ENCODE data around the gene CALCOCO2.

Gene CALCOCO2

GRCh38 chr17:48909783-48910182 is 78.9 kb downstream of the CALCOCO2 start:
- TF ChIP-seq, protein P1, sequence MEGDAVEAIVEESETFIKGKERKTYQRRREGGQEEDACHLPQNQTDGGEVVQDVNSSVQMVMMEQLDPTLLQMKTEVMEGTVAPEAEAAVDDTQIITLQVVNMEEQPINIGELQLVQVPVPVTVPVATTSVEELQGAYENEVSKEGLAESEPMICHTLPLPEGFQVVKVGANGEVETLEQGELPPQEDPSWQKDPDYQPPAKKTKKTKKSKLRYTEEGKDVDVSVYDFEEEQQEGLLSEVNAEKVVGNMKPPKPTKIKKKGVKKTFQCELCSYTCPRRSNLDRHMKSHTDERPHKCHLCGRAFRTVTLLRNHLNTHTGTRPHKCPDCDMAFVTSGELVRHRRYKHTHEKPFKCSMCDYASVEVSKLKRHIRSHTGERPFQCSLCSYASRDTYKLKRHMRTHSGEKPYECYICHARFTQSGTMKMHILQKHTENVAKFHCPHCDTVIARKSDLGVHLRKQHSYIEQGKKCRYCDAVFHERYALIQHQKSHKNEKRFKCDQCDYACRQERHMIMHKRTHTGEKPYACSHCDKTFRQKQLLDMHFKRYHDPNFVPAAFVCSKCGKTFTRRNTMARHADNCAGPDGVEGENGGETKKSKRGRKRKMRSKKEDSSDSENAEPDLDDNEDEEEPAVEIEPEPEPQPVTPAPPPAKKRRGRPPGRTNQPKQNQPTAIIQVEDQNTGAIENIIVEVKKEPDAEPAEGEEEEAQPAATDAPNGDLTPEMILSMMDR (IDR thresholded peaks at IDR 0.05; ENCODE audit: borderline replicate concordance, control extremely low read depth, extremely low read depth, insufficient read depth, missing control alignments): no peak
- in situ Hi-C loops (cut with MboI; ENCODE audit: low sequenced_read_pairs, unreplicated experiment): no loop called here
- DNase-seq (ENCODE audit: low spot score): no peak

GRCh38 chr17:48910370-48910769 is 79.5 kb downstream of the CALCOCO2 start:
- DNase-seq (ENCODE audit: low spot score): no peak
- in situ Hi-C loops (cut with MboI; ENCODE audit: low sequenced_read_pairs, unreplicated experiment): no loop called here
- TF ChIP-seq, protein P1 (IDR thresholded peaks at IDR 0.05; ENCODE audit: borderline replicate concordance, control extremely low read depth, extremely low read depth, insufficient read depth, missing control alignments): no peak

DNA sequence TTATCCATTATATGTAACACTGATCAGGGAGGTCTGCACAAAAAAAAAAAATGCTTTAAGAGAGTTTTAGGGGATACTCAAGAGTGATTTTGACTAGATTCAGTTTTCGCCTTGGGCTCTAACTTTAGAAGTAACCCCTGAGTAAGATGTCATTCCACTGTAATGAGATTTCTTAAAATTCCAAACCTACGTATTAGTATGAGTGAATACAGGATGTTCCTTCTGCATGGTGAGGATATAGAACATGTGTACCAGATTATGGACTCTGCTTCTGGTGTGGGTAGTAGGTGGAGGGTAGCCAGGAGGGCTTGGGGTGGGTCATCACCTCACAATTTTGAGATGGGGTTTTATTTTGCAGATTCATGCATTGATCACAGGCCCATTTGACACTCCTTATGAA is 81.6 kb downstream of the CALCOCO2 start:
- DNase-seq (ENCODE audit: low spot score): no peak
- in situ Hi-C loops (cut with MboI; ENCODE audit: low sequenced_read_pairs, unreplicated experiment): no loop called here
- TF ChIP-seq, protein P1 (IDR thresholded peaks at IDR 0.05; ENCODE audit: borderline replicate concordance, control extremely low read depth, extremely low read depth, insufficient read depth, missing control alignments): no peak
